GM21528 (cell line): ENCODE data around the gene TGM4.
"Not testable (repeated sequence)": the region's sequence is repeated elsewhere in the genome, so short reads cannot be mapped to it uniquely, and the experiment has no call there.

Experiments
- ATAC-seq: cut with Tn5 transposase; IDR thresholded peaks from one replicate; pipeline ENCODE4 v1.9.1; 2021; ENCODE audit warnings: mild to moderate bottlenecking, moderate library complexity; ENCODE audit not compliant: unreplicated experiment, low FRiP score

The TGM4 gene

DNA sequence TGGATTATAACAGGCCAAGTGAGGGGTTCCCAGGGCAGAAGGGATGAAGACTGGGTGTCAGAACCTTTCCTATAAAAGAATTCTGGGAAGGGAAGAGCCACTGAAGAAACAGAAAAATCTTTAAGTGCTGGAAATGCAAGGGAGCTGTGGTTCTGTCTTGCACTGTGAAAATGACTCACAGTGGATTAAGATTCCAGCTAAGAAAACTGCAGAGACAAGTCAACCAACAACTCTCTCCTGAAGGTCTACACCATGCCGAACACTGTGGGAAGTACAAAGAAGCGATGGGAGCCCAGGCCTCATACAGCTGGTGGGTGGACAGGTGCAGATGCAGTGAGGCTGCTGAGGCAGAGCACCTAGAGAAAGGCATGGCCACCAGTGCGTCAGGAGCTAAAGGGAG lies 73.8 kb downstream of the TGM4 start:
- ATAC-seq: no peak

DNA sequence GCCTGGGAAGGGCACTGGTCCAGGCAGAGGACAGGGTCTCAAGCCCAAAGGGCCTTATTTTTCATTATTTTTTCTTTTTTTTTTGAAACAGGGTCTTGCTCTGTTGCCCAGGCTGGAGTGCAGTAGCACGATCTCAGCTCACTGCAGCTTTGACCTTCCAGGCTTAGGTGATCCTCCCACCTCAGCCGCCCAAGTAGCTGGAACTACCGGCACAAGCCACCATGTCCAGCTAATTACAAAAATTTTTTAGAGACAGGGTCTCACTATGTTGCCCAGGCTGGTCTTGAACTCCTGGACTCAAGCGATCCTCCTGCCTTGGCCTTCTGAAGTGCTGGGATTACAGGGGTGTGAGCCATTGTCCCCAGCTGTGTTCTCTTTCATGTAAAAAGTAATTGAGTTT lies 75.4 kb downstream of the TGM4 start:
- ATAC-seq: not testable (repeated sequence)

DNA sequence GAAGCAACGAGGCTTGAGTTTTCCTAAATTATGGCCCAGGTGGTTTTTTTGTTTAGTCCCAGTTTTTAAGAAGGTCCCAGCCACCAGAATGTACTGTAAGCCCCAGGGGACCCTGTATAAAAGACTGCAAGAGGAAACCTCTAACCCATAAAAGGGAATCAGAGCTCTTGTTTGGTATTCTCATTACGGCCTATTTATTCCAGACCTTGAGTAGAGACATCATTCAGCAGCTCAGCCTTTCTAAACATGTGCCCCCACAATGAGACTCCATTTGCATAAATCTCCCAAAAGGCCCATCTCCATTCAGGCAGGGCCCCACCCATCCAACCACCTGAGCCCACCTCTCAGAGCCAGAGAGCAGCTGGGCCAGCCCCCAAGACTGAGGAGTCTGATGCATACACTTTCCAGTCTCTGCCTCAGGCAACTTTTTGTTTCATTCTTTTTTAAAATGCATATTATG lies 75.9 kb downstream of the TGM4 start:
- ATAC-seq: no peak

DNA sequence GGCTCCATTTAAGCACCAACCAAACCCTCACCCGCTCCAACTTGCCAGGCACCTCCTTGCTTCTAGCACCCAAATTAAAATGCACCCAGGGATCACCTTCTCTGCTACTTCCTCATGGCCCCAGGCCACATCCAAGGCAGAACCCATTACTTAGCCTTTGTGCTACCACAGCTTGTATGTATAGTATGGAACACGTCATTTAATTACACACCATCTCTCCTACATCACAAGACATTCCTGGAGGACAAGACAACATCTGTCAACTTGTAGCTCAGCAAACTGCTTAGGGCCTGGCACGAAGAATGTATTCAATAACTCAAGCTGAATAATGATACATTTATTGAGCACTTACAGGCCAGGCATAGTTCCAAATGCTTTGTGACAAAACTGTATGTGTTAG lies 78.3 kb downstream of the TGM4 start:
- ATAC-seq: no peak

DNA sequence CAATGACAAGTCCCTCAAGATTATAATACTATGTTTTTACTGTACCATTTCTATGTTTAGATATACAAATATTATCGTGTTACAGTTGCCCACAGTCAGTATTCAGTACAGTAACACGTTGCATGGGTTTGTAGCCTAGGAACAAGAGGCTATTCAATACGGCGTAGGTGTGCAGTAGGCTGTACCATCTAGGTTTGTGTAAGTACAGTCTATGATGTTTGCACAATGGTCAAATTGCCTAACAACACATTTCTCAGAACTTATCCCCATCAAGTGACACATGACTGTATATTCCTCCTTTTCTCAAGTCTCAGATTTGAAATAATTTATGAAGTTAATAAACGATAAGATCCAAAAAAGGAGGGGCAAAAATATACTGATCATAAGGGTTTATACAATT lies 79.9 kb downstream of the TGM4 start:
- no peak for ATAC-seq

DNA sequence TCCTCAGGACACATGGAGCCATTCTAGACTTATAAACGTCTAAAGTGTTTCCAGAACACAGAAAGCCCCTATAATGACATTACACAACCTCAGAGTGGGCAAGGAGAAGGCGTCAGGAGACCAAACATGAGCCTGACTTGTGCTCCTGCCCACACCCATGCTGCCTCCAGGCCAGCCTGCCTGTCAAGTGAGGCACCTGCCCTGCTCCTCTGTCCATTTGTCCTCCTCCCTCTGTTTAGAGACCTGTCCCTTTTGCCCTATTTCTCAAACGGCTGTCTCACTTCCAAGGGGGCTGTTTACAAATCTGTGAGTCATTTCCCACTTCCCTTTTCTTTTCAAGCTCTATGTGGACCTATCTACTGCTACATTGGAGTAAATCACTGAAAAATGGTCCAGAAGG lies 80.6 kb downstream of the TGM4 start:
- ATAC-seq: no peak

DNA sequence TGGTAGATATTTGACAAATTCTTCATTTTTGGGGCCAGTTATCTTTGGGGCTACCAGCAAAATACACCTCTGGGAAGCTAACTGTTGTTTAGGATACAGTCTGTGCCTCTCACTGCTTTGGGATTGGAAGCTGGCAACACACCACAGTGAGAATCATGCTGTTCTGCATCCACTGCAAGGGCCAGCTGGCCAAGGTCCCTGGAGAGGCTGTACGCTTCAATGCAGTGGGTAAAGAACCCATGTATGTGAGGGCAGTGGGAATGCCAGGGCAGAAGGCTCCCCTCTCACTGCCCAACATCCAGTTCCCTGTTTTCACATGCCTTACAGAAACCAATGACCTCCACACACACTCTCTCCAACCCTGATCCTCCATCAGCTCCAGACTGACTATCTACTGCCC lies 81.5 kb downstream of the TGM4 start:
- ATAC-seq: no peak

DNA sequence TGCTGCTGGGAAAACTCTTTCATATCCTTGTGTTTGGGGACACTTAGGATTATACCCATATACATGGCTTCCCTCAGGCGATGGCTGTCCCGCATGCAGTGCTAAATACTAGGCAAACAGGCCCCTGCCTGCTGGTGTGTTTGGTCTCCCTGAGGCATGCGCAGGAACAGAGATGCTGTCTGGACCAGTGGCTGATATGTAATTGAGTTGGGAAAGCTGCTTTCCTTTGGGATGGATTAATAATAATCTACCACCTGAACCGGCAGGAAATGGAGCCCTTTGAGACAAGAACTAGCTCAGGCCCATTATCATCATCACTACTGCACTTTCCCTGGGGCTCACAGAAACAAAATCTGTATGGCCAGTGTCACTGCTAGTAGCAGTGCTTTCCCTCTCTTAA lies 83.6 kb downstream of the TGM4 start:
- no peak for ATAC-seq

DNA sequence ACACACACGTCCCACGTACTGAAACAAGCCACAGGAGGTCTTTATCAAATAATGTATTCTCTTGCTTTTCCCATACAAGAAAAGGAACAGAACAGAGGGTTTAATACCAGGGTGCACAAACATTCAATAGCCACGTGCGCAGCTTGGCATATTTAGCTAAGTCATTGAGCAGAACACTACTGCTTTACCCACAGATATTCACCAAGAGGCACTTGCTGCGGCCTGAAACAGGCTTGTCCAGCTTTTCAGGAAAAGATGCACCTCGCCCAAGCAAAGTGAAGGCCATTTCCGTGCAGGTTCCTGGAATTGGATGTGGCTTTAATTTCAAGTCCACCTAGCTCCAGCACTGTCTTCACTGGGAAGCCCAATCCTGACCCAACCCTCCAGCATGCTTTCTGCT lies 84.0 kb downstream of the TGM4 start:
- no peak for ATAC-seq

DNA sequence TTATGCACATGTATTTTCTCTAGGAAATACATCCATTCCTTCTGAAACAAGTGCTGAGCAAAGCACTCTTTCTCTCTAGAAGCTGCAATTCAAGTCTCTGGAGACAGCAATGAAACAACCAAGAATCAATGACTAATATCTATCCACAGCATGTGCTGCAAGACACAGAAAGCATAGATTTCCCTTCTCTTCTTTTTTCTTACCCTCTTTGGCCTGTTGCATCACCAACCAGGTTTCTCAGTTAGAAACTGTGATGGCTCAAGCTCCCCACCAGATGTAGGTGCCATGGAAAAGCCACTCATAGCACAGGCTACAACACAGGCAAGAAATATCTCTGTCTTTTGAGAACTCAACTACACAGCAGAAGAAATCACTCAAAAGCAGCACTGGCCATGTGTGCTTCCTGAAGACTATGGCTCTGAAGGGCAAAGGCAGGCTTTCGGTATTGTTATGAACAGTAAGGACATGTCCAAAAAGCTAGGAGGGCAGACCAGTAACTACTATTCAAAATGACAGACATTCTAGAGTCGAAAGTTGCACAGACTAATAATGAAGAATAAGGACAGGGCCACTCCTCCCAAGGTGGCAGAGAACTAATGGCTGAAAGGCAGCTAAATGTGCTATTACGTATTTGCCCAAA lies 86.1 kb downstream of the TGM4 start:
- ATAC-seq: no peak

DNA sequence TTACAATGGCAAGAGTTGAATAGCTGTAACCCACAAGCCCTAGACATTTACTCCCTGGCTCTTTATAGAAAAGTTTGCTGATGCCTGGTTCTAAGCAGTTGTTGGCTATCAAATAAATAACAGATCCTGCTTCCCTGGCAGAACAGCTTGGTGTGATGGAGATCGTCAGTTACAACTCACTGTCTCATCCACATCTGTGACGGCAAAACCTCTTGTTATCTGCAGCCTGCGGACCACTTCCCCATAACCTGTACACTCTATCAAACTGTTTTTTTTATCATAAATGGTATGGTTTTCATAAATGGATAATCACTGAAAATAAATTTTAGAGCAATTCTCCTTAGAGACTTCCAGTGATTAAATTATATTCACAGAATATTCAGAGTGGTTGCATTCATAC lies 87.5 kb downstream of the TGM4 start:
- no peak for ATAC-seq

DNA sequence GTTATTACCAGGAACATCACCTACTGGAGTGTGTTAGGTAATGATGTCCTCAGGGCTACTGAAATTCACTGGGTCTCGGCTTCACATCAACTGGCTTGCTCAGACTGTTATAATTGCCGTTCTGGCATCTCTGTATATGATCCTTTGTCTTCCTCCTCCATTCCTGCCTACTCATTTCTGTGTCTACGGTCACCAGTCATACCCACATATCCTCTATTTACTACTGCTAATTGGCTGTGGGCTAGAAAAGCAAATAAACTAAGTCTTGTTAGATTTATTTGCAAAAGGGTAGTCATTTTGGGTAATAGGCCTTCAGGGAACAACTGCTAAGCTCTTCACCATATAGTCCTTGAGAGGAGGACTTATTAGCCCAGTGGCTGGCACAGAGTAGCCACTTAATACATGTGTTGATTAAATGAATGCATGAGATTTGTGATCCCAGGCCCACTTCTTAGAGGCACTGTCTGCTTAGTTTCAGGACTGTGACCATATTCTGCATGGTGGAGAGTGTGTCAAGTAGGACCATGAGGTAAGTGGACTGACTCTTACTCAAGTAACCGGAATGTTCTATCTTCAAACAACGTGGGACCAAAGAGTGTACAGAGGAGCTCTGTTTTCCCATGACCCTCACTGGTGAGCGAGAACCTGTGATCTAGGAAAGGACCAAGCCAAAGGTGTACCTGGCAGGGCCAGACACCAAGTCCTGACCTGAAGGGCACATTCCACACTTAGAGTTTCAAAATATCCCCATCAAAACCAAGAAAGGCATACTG lies 88.4 kb downstream of the TGM4 start:
- ATAC-seq: no peak

DNA sequence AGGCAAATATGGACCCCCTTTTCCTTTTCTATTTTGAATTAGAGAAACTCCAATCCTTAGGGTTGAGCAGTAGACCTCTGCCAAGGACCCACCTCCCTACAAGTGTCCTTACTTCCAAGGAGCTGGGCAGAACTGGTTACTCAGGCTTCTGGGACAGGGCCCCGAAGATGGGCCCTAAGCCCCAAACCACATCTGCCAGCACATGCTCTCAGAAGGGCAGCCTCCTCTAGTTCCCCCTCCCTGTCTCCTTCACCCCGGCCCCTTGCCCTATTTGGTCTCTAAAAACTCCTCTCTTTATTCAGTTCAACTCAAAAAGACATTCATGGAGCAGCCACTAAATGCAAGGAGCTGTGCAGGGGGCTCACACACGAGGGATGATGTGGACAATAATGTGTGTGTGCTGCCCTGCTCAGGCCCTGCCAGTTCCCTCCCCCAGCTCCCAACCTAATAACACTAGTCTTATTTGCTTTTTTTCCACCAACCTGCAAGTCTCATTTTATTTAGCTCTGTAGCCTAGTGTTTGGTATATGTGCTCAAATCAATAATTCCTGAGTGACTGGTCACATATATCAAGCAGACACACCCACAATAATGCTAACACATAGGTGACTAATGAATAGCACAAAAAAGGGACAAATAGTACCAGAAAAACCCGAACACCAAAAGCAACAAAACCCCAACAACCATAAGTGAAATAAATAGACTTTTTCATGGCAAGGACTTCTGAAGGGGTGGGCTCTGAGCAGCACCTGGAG lies 89.3 kb downstream of the TGM4 start:
- no peak for ATAC-seq
